Neuronal stem cell (in vitro differentiated cells): ENCODE measurements around the gene USP36.
A peak's percentile ranks its signal among the peaks of the same experiment; 100 is the strongest.

Experiments
- DNase-seq: peaks from one replicate; pipeline ENCODE4 v3.0.0-alpha.2; 2013; ENCODE audit warnings: low spot score
- H2AFZ ChIP-seq: one replicate; pipeline ENCODE4 v1.6.1; 2013; ENCODE audit warnings: mild to moderate bottlenecking, low read length, inconsistent platforms
- H2AK5ac ChIP-seq: 2 replicates; pipeline ENCODE4 v1.6.1; 2013; ENCODE audit warnings: low read depth, mild to moderate bottlenecking, inconsistent platforms, low read length, moderate library complexity, mixed read lengths
- H2BK120ac ChIP-seq: 2 replicates; pipeline ENCODE4 v1.6.1; 2013; ENCODE audit warnings: low read depth, mild to moderate bottlenecking, inconsistent platforms, low read length, moderate library complexity, mixed read lengths
- H2BK12ac ChIP-seq: one replicate; pipeline ENCODE4 v1.6.1; 2013; ENCODE audit warnings: low read length, inconsistent platforms
- H2BK15ac ChIP-seq: 2 replicates; pipeline ENCODE4 v1.6.1; 2013; ENCODE audit warnings: mild to moderate bottlenecking, low read length, inconsistent platforms, mixed read lengths
- H2BK5ac ChIP-seq: one replicate; pipeline ENCODE4 v1.6.1; 2013; ENCODE audit warnings: inconsistent platforms, mild to moderate bottlenecking, low read length, moderate library complexity
- H3K14ac ChIP-seq: one replicate; pipeline ENCODE4 v1.6.1; 2013; ENCODE audit warnings: low read length, inconsistent platforms
- H3K18ac ChIP-seq: 2 replicates; pipeline ENCODE4 v1.6.1; 2013; ENCODE audit warnings: low read length, inconsistent platforms
- H3K23ac ChIP-seq: 2 replicates; pipeline ENCODE4 v1.6.1; 2013; ENCODE audit warnings: low read depth, mild to moderate bottlenecking, mixed read lengths, low read length, inconsistent platforms; ENCODE audit not compliant: poor library complexity
- H3K27ac ChIP-seq: replicated peaks from 3 replicates; pipeline ENCODE4 v1.5.1; 2013; ENCODE audit warnings: low read length, inconsistent platforms
- H3K27me3 ChIP-seq, 3 experiments: 2 replicates each; pipeline ENCODE4 v1.6.1; 2013; ENCODE audit warnings: low read length in 3 of 3, mild to moderate bottlenecking in 2 of 3, inconsistent platforms in 1 of 3, low read depth in 1 of 3, mixed read lengths in 1 of 3, moderate library complexity in 1 of 3; ENCODE audit not compliant: control insufficient read depth in 3 of 3, insufficient read depth in 3 of 3
- H3K36me3 ChIP-seq, 2 donors: replicated peaks in 1 of 2; 2 replicates each; pipeline ENCODE4 v1.6.1; 2013; ENCODE audit warnings: low read length in 2 of 2; ENCODE audit not compliant: control insufficient read depth in 2 of 2, insufficient read depth in 2 of 2
- H3K4ac ChIP-seq: 2 replicates; pipeline ENCODE4 v1.6.1; 2013; ENCODE audit warnings: inconsistent platforms, mild to moderate bottlenecking, low read length, moderate library complexity
- H3K4me1 ChIP-seq, 2 donors: 1 replicate in 1 of 2; 2 replicates in 1 of 2; pipeline ENCODE4 v1.6.1; 2013; ENCODE audit warnings: low read length in 2 of 2, low read depth in 1 of 2; ENCODE audit not compliant: control insufficient read depth in 2 of 2, insufficient read depth in 1 of 2
- H3K4me2 ChIP-seq: one replicate; pipeline ENCODE4 v1.6.1; 2013; ENCODE audit warnings: mild to moderate bottlenecking, low read length, inconsistent platforms; ENCODE audit not compliant: insufficient read depth, poor library complexity, severe bottlenecking
- H3K4me3 ChIP-seq, 2 donors: 2 replicates each; pipeline ENCODE4 v1.5.1; 2013; ENCODE audit warnings: low read length in 2 of 2, mild to moderate bottlenecking in 2 of 2, inconsistent platforms in 1 of 2, moderate library complexity in 1 of 2
- H3K79me1 ChIP-seq: one replicate; pipeline ENCODE4 v1.6.1; 2013; ENCODE audit warnings: low read depth, mild to moderate bottlenecking, inconsistent platforms, low read length, moderate library complexity
- H3K9ac ChIP-seq: one replicate; pipeline ENCODE4 v1.6.1; 2013; ENCODE audit warnings: mild to moderate bottlenecking, low read depth, low read length, inconsistent platforms; ENCODE audit not compliant: poor library complexity
- H3K9me3 ChIP-seq, 2 donors: replicated peaks in 1 of 2; 2 replicates each; pipeline versions ENCODE3 to v1.6.1; 2013; ENCODE audit warnings: low read length in 2 of 2, mild to moderate bottlenecking in 2 of 2, inconsistent platforms in 1 of 2, low read depth in 1 of 2, mixed read lengths in 1 of 2, moderate library complexity in 1 of 2; ENCODE audit not compliant: control insufficient read depth in 2 of 2, insufficient read depth in 1 of 2
- H4K8ac ChIP-seq: one replicate; pipeline ENCODE4 v1.6.1; 2013; ENCODE audit warnings: low read depth, mild to moderate bottlenecking, inconsistent platforms, low read length, moderate library complexity
- H4K91ac ChIP-seq: one replicate; pipeline ENCODE4 v1.6.1; 2013; ENCODE audit warnings: low read length, low read depth, mild to moderate bottlenecking, inconsistent platforms; ENCODE audit not compliant: poor library complexity
- WGBS, 2 donors: extraction: QIAGEN DNeasy Blood & Tissue Kit; methylation state at CpG; one replicate each; pipeline ENCODE4 v1.1.7; 2013; ENCODE audit warnings: missing lambda C conversion rate in 2 of 2, mixed read lengths in 1 of 2; ENCODE audit not compliant: insufficient read length in 2 of 2, insufficient replicate concordance in 1 of 2; ENCODE audit errors: extremely low coverage in 2 of 2; 5-methylcytosine and 5-hydroxymethylcytosine counted together

Gene USP36

GRCh38 chr17:78825696-78826095 lies 14.9 kb downstream of the USP36 start:
- Histone ChIP-seq H3K4me2 (no peak overlapping the region), H3K18ac (no peak overlapping the region), H4K91ac (no peak overlapping the region), H2BK15ac (no peak overlapping the region), H3K9ac (no peak overlapping the region), H2BK5ac (no peak overlapping the region), H2BK120ac (no peak overlapping the region), H3K4me1 (peaks cover 8 to 9% of the 10 kb centered on the region in 2 donors), H3K4ac (no peak overlapping the region), H3K9me3 (no peaks in the 10 kb centered on the region), H3K36me3 (peaks cover 36 to 93% of the 10 kb centered on the region in 2 donors), H3K14ac (no peak overlapping the region), H2BK12ac (no peak overlapping the region), H3K23ac (no peak overlapping the region), H3K4me3 (no peak overlapping the region), H2AK5ac (no peak overlapping the region), H3K27ac (no peak overlapping the region), H3K27me3 (no peaks in the 10 kb centered on the region), H4K8ac (no peak overlapping the region), H3K79me1 (peaks cover 2% of the 10 kb centered on the region), H2AFZ (no peak overlapping the region)
- DNase-seq: no peak
- WGBS, 2 donors: no CpG with 5 or more reads among the region's 6 CpGs

- DNase-seq: no peak
- Histone ChIP-seq H2AK5ac (no peak overlapping the region), H2BK120ac (no peak overlapping the region), H3K36me3 (peaks cover 47 to 95% of the 10 kb centered on the region in 2 donors), H2BK15ac (no peak overlapping the region), H2BK5ac (no peak overlapping the region), H3K9me3 (no peaks in the 10 kb centered on the region), H2AFZ (no peak overlapping the region), H3K18ac (no peak overlapping the region), H3K79me1 (peaks cover 2% of the 10 kb centered on the region), H4K8ac (no peak overlapping the region), H3K23ac (no peak overlapping the region), H3K27me3 (no peaks in the 10 kb centered on the region), H4K91ac (no peak overlapping the region), H3K4me3 (no peak overlapping the region), H3K4ac (no peak overlapping the region), H3K4me2 (no peak overlapping the region), H3K9ac (no peak overlapping the region), H2BK12ac (no peak overlapping the region), H3K14ac (no peak overlapping the region), H3K27ac (no peak overlapping the region), H3K4me1 (peaks cover 8 to 9% of the 10 kb centered on the region in 2 donors)
- no CpG with 5 or more reads among the region's 7 CpGs for WGBS, 2 donors
Measured at GRCh38 chr17:78824240-78824639, 16.4 kb downstream of the USP36 start.

- Histone ChIP-seq H3K18ac (no peak overlapping the region), H4K91ac (no peak overlapping the region), H3K4me2 (no peak overlapping the region), H3K9ac (no peak overlapping the region), H4K8ac (no peak overlapping the region), H3K4ac (no peak overlapping the region), H2BK5ac (no peak overlapping the region), H3K4me3 (peak overlapping the region in 1 of 2 donors; percentile 39), H3K79me1 (peaks cover 2% of the 10 kb centered on the region), H3K4me1 (peaks cover 8 to 9% of the 10 kb centered on the region in 2 donors), H3K27ac (peak overlapping the region; percentile 26), H2AFZ (no peak overlapping the region), H3K14ac (no peak overlapping the region), H2AK5ac (no peak overlapping the region), H2BK15ac (no peak overlapping the region), H3K9me3 (no peaks in the 10 kb centered on the region), H3K36me3 (peaks cover 49 to 95% of the 10 kb centered on the region in 2 donors), H2BK12ac (no peak overlapping the region), H2BK120ac (no peak overlapping the region), H3K27me3 (no peaks in the 10 kb centered on the region), H3K23ac (no peak overlapping the region)
- no CpG with 5 or more reads among the region's 14 CpGs for WGBS, 2 donors
- no peak for DNase-seq
Measured at GRCh38 chr17:78823282-78824046, 17.1 kb downstream of the USP36 start.

DNA sequence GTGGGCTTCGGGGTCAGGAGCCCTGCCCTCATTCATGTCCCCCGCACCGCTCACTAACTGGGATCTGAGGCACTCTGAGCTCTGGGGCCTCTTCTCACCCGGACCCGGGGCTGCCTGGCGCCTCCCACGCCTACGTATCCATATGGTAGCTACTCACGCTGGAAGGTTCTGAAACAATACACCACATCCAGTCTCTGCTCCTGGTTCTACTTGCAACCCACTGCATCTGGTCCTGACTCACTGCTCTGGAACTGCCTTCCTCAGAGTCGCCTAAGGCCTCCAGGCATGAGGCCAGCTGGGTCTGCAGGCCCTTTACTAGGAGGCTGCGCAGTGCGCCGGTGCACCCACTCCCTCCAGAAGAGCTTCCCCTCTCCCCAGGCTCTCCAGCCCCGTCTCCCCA lies 18.1 kb downstream of the USP36 start:
- no peak overlapping the region for H3K4me3 ChIP-seq
- no peak overlapping the region for H3K27ac ChIP-seq
- H3K4me2 ChIP-seq: no peak overlapping the region
- peak overlapping the region; percentile 28 for H2BK5ac ChIP-seq
- H2AFZ ChIP-seq: no peak overlapping the region
- peaks cover 2% of the 10 kb centered on the region for H3K79me1 ChIP-seq
- H3K4me1 ChIP-seq: peaks cover 8 to 9% of the 10 kb centered on the region in 2 donors
- no peak overlapping the region for H3K4ac ChIP-seq
- no peaks in the 10 kb centered on the region for H3K9me3 ChIP-seq
- no CpG with 5 or more reads among the region's 14 CpGs for WGBS, 2 donors
- no peak overlapping the region for H3K14ac ChIP-seq
- no peak overlapping the region for H3K18ac ChIP-seq
- no peak overlapping the region for H2BK12ac ChIP-seq
- peaks cover 54 to 95% of the 10 kb centered on the region in 2 donors for H3K36me3 ChIP-seq
- peak overlapping the region; percentile 29 for H2AK5ac ChIP-seq
- no peak overlapping the region for H3K9ac ChIP-seq
- no peak overlapping the region for H4K91ac ChIP-seq
- no peak overlapping the region for H2BK15ac ChIP-seq
- H3K23ac ChIP-seq: no peak overlapping the region
- DNase-seq: no peak
- H3K27me3 ChIP-seq: no peaks in the 10 kb centered on the region
- H2BK120ac ChIP-seq: no peak overlapping the region
- no peak overlapping the region for H4K8ac ChIP-seq
